H1 (cell line): ENCODE measurements around the gene MAFG. TPM values are rescaled to one million over a fixed set of nuclear protein-coding genes. Genes with fewer than 3 reads are reported as not detected.

Source experiments
- CTCF ChIA-PET: fragments of 300-600 bp; sonication (Branson Sonifier 250); formaldehyde crosslinking; loops from one replicate; lab custom pipeline; 2021; ENCODE audit not compliant: partially characterized antibody; lab: Charles Lee
- POLR2A ChIA-PET: fragments of 300-600 bp; sonication (Branson Sonifier 250); formaldehyde crosslinking; loops from one replicate; lab custom pipeline; 2021; ENCODE audit warnings: inconsistent platforms; ENCODE audit not compliant: partially characterized antibody; lab: Charles Lee
- DNase-seq, 2 experiments: peaks; one replicate each; pipeline versions ENCODE4 v3.0.0 to v3.0.0-alpha.2; 2010 to 2022; ENCODE audit warnings: low spot score in 2 of 2, low read depth in 1 of 2, mixed read lengths in 1 of 2
- FAIRE-seq: peaks from 2 replicates; lab custom pipeline; 2011; peaks lifted over from hg19 to GRCh38; lab: Jason Lieb, UNC
- H2AFZ ChIP-seq: 2 replicates; pipeline ENCODE4 v1.8.1; 2012; ENCODE audit warnings: low read length, inconsistent platforms
- H2AK5ac ChIP-seq: 2 replicates; pipeline ENCODE4 v1.6.1; 2013; ENCODE audit warnings: low read depth, low read length
- H2BK120ac ChIP-seq: replicated peaks from 2 replicates; pipeline ENCODE3; 2013; ENCODE audit warnings: low read depth, low read length, inconsistent platforms
- H2BK12ac ChIP-seq: 2 replicates; pipeline ENCODE4 v1.6.1; 2013; ENCODE audit warnings: low read depth, low read length
- H2BK15ac ChIP-seq: 2 replicates; pipeline ENCODE4 v1.6.1; 2013; ENCODE audit warnings: low read length
- H2BK20ac ChIP-seq: 2 replicates; pipeline ENCODE4 v1.6.1; 2013; ENCODE audit warnings: low read length
- H2BK5ac ChIP-seq: 2 replicates; pipeline ENCODE4 v1.6.1; 2013; ENCODE audit warnings: low read depth, low read length
- H3K14ac ChIP-seq: 2 replicates; pipeline ENCODE4 v1.6.1; 2013; ENCODE audit warnings: inconsistent platforms; ENCODE audit not compliant: insufficient read length
- H3K18ac ChIP-seq: 2 replicates; pipeline ENCODE4 v1.6.1; 2013; ENCODE audit warnings: low read length; ENCODE audit errors: extremely low read depth
- H3K23ac ChIP-seq: 2 replicates; pipeline ENCODE4 v1.6.1; 2013; ENCODE audit warnings: inconsistent platforms; ENCODE audit not compliant: insufficient read length
- H3K23me2 ChIP-seq: 2 replicates; pipeline ENCODE4 v1.6.1; 2013; ENCODE audit warnings: low read depth, low read length
- H3K27ac ChIP-seq: 2 replicates; pipeline ENCODE4 v1.6.1; 2011; ENCODE audit warnings: low read depth, low read length, inconsistent platforms
- H3K27me3 ChIP-seq, 4 experiments: replicated peaks in 1 of 4; 1 replicate in 1 of 4; 2 replicates in 3 of 4; pipeline versions ENCODE4 v1.6.1 to v1.8.1; 2011 to 2013; ENCODE audit warnings: low read length in 3 of 4, mild to moderate bottlenecking in 3 of 4, inconsistent platforms in 2 of 4, mixed read lengths in 2 of 4, moderate library complexity in 1 of 4; ENCODE audit not compliant: control insufficient read depth in 3 of 4, insufficient read depth in 3 of 4; ENCODE audit errors: extremely low read depth in 1 of 4
- H3K36me3 ChIP-seq, 4 experiments: 2 replicates each; pipeline versions ENCODE4 v1.6.1 to v1.8.1; 2011 to 2013; ENCODE audit warnings: mild to moderate bottlenecking in 4 of 4, low read length in 3 of 4, moderate library complexity in 2 of 4, control low read depth in 1 of 4, inconsistent platforms in 1 of 4; ENCODE audit not compliant: insufficient read depth in 4 of 4, control insufficient read depth in 2 of 4
- H3K4ac ChIP-seq: replicated peaks from 2 replicates; pipeline ENCODE3; 2013; ENCODE audit warnings: low read length, low read depth, mixed read lengths, inconsistent platforms; ENCODE audit not compliant: insufficient read length
- H3K4me1 ChIP-seq, 4 experiments: replicated peaks in 1 of 4; 1 replicate in 1 of 4; 2 replicates in 3 of 4; pipeline versions ENCODE4 v1.6.1 to v1.8.1; 2011 to 2013; ENCODE audit warnings: low read length in 3 of 4, inconsistent platforms in 2 of 4, mixed read lengths in 1 of 4; ENCODE audit not compliant: insufficient read depth in 4 of 4, control insufficient read depth in 3 of 4
- H3K4me2 ChIP-seq, 2 experiments: 2 replicates each; pipeline versions ENCODE4 v1.6.1 to v1.8.1; 2011 to 2013; ENCODE audit warnings: low read depth in 2 of 2, low read length in 2 of 2, control low read depth in 1 of 2, inconsistent platforms in 1 of 2, mild to moderate bottlenecking in 1 of 2; ENCODE audit not compliant: insufficient read depth in 1 of 2
- H3K4me3 ChIP-seq, 4 experiments: fragments of 200-600, 300-600 bp in 1 of 4; sonication (generic), shearing (Covaris generic), sonication (Bioruptor Twin) in 1 of 4; 2 replicates each; pipeline versions ENCODE4 v1.5.1 to v1.8.1; 2011 to 2016; ENCODE audit warnings: low read length in 4 of 4, low read depth in 3 of 4, control low read depth in 2 of 4, inconsistent platforms in 2 of 4, mild to moderate bottlenecking in 2 of 4, mixed read lengths in 1 of 4, moderate library complexity in 1 of 4; ENCODE audit not compliant: insufficient read depth in 2 of 4; ENCODE audit errors: extremely low read depth in 1 of 4
- H3K56ac ChIP-seq: replicated peaks from 2 replicates; pipeline ENCODE3; 2013; ENCODE audit warnings: low read depth, mild to moderate bottlenecking, mixed read lengths, low read length, inconsistent platforms; ENCODE audit not compliant: insufficient read length
- H3K79me1 ChIP-seq: 2 replicates; pipeline ENCODE4 v1.6.1; 2013; ENCODE audit warnings: low read depth, low read length, control low read depth
- H3K79me2 ChIP-seq, 2 experiments: 2 replicates each; pipeline versions ENCODE4 v1.6.1 to v1.8.1; 2012 to 2013; ENCODE audit warnings: low read length in 2 of 2, mild to moderate bottlenecking in 2 of 2, inconsistent platforms in 1 of 2; ENCODE audit not compliant: insufficient read depth in 2 of 2, control insufficient read depth in 1 of 2
- H3K9ac ChIP-seq, 4 experiments: replicated peaks in 1 of 4; 1 replicate in 1 of 4; 2 replicates in 3 of 4; pipeline versions ENCODE4 v1.6.1 to v1.8.1; 2011 to 2013; ENCODE audit warnings: low read depth in 3 of 4, low read length in 3 of 4, control low read depth in 2 of 4, mild to moderate bottlenecking in 2 of 4, moderate library complexity in 2 of 4, inconsistent platforms in 1 of 4; ENCODE audit errors: extremely low read depth in 1 of 4
- H3K9me3 ChIP-seq, 2 experiments: 2 replicates each; pipeline versions ENCODE4 v1.6.1 to v1.8.1; 2012 to 2013; ENCODE audit warnings: mild to moderate bottlenecking in 2 of 2, moderate library complexity in 2 of 2, control low read depth in 1 of 2, inconsistent platforms in 1 of 2, low read depth in 1 of 2, low read length in 1 of 2, mixed read lengths in 1 of 2; ENCODE audit not compliant: insufficient read depth in 2 of 2
- H4K20me1 ChIP-seq, 2 experiments: replicated peaks in 1 of 2; 2 replicates each; pipeline versions ENCODE3 to v1.8.1; 2011 to 2013; ENCODE audit warnings: inconsistent platforms in 2 of 2, low read length in 2 of 2, mild to moderate bottlenecking in 1 of 2; ENCODE audit not compliant: insufficient read depth in 2 of 2, control insufficient read depth in 1 of 2
- H4K5ac ChIP-seq: 2 replicates; pipeline ENCODE4 v1.6.1; 2013; ENCODE audit warnings: low read length, low read depth, mixed read lengths, inconsistent platforms; ENCODE audit not compliant: insufficient read length
- H4K8ac ChIP-seq: 2 replicates; pipeline ENCODE4 v1.8.0; 2013; ENCODE audit warnings: mild to moderate bottlenecking, moderate library complexity, low read length, inconsistent platforms; ENCODE audit not compliant: insufficient read depth; ENCODE audit errors: extremely low read depth
- H4K91ac ChIP-seq: replicated peaks from 2 replicates; pipeline ENCODE3; 2013; ENCODE audit warnings: low read length, mixed read lengths, inconsistent platforms; ENCODE audit not compliant: insufficient read length
- BACH1 ChIP-seq: IDR thresholded peaks from 2 replicates; pipeline ENCODE4 v1.6.1; 2012; ENCODE audit warnings: low read length, improper control_type of control experiment
- GTF2F1 ChIP-seq: IDR thresholded peaks from 2 replicates; pipeline ENCODE4 v1.6.1; 2012; ENCODE audit warnings: low read depth, low read length, improper control_type of control experiment, borderline replicate concordance
- SIN3A ChIP-seq, 2 experiments: IDR thresholded peaks in 1 of 2; conservative IDR thresholded peaks in 1 of 2; 2 replicates each; pipeline ENCODE4 v1.6.1; 2011 to 2012; ENCODE audit warnings: low read length in 2 of 2, improper control_type of control experiment in 1 of 2, low read depth in 1 of 2, mild to moderate bottlenecking in 1 of 2
- SIRT6 ChIP-seq: IDR thresholded peaks from one replicate; pipeline ENCODE4 v1.7.1; 2012; ENCODE audit warnings: low read length, inconsistent platforms
- TBP ChIP-seq: IDR thresholded peaks from 2 replicates; pipeline ENCODE4 v1.6.1; 2011; ENCODE audit warnings: low read depth, low read length, improper control_type of control experiment
- WGBS, 2 experiments: shearing (Covaris generic) in 1 of 2; methylation state at CpG; one replicate each; pipeline versions ENCODE4 v1.1.6 to v1.1.7; 2013 to 2015; ENCODE audit warnings: low lambda C conversion rate in 2 of 2, mixed read lengths in 2 of 2, inconsistent platforms in 1 of 2, low coverage in 1 of 2, missing lambda C conversion rate in 1 of 2; ENCODE audit not compliant: insufficient replicate concordance in 2 of 2, insufficient coverage in 1 of 2, insufficient read length in 1 of 2; ENCODE audit errors: extremely low coverage in 1 of 2, missing lambda C conversion rate in 1 of 2; 5-methylcytosine and 5-hydroxymethylcytosine counted together
- polyA plus RNA-seq, 7 experiments: library from polyadenylated mRNA; depleted of rRNA in 3 of 7; stranded (reverse) in 5 of 7; unstranded in 2 of 7; fragments of >200 nt in 5 of 7; fragments of 200-250 nt in 2 of 7; gene quantifications; 1 replicate in 5 of 7; 2 replicates in 1 of 7; 4 replicates in 1 of 7; pipeline versions ENCODE4 v1.2.1 to v1.2.3, GENCODE V29; 2011 to 2013; ENCODE audit warnings: missing spikeins in 2 of 7, mixed read lengths in 2 of 7
- total RNA-seq: library from RNA; stranded (reverse); fragmentation: NEBNext Ultra II Directional; extraction: Animal tissue kit (Norgen Biotek cat#: 25700); gene quantifications from 2 replicates; pipeline ENCODE4 v1.2.1, GENCODE V29; 2021
- TF ChIP-seq, protein P1 (sequence below): IDR thresholded peaks from 2 replicates; pipeline ENCODE4 v1.6.1; 2012; ENCODE audit warnings: inconsistent platforms

Gene MAFG
- total and polyA plus RNA-seq, 2 of the 8 experiments (the other 6 are each of a cell fraction or from before 2014, with no cell fraction given) = 25.5 to 26.9 TPM

DNA sequence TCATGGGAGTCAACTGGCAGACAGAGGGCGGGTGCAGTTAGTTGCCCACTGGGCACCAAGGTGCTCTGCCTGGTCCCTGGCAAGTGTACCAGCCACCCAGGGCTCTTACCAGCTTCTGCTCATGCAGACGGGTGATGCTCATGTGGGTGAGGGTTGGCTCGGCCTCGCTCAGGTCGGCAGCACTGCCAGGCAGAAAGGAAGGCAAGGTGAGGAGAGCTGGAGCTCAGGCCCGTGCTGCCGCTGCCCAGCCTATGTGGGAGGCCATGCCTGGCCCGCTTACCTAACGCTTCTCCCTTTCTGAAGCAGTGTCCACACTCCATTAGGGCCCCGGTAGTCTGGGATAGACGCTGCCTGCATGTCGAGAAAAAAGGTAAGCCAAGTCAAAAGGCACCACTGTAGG is 12.2 kb downstream of the MAFG start:
- no peak overlapping the region for H3K18ac ChIP-seq
- H3K79me2 ChIP-seq = peaks cover 0 to 26% of the 10 kb centered on the region in 2 experiments; a peak in 2 of 4 replicates
- H3K4ac ChIP-seq = no peak overlapping the region
- H4K91ac ChIP-seq = no peak overlapping the region
- no peak overlapping the region for H2BK12ac ChIP-seq
- no peak overlapping the region for H2BK120ac ChIP-seq
- H3K4me3 ChIP-seq = no peak overlapping the region
- no peak overlapping the region for H2BK20ac ChIP-seq
- H3K36me3 ChIP-seq = peaks cover 8 to 28% (median 23%) of the 10 kb centered on the region in 4 experiments
- no peak overlapping the region for H3K27ac ChIP-seq
- no peak overlapping the region; the same call in 1 of the 2 replicates for H2BK5ac ChIP-seq
- peaks cover 9% of the 10 kb centered on the region for H3K79me1 ChIP-seq
- DNase-seq (no peak), FAIRE-seq (no peak)
- no peak overlapping the region for H2BK15ac ChIP-seq
- 89% methylated on average over 12 of the region's 12 CpGs; no CpG with 5 or more reads in 1 of the 2 experiments for WGBS, 2 experiments
- H3K14ac ChIP-seq = no peak overlapping the region
- no peak overlapping the region for H3K9ac ChIP-seq
- no peaks in the 10 kb centered on the region; a peak in 1 of 7 replicates for H3K27me3 ChIP-seq
- CTCF ChIA-PET = interaction anchor here (1.2 to 2.8 kb wide), 4 partner anchors 9 to 122 kb away, joined by 3 to 12 read pairs (median 4); partner anchors contain the start of genes DCXR and MAFG
- no peak overlapping the region for H3K4me2 ChIP-seq
- peaks cover 0 to 13% (median 4%) of the 10 kb centered on the region in 4 experiments; a peak in 6 of 7 replicates for H3K4me1 ChIP-seq
- H3K23ac ChIP-seq = no peak overlapping the region
- H2AK5ac ChIP-seq = no peak overlapping the region
- peaks cover 8 to 38% of the 10 kb centered on the region in 2 experiments for H4K20me1 ChIP-seq
- no peak overlapping the region for H4K5ac ChIP-seq
- no peaks in the 10 kb centered on the region for H3K9me3 ChIP-seq
- POLR2A ChIA-PET = interaction anchor here (0.9 to 8.7 kb wide), 4 partner anchors 10 to 48 kb away, joined by 3 to 135 read pairs (median 4); partner anchors contain the start of genes MAFG and PYCR1
- H4K8ac ChIP-seq = no peak overlapping the region
- no peak overlapping the region for H2AFZ ChIP-seq
- no peak overlapping the region for H3K56ac ChIP-seq
- peaks cover 9% of the 10 kb centered on the region for H3K23me2 ChIP-seq
- TF ChIP-seq, protein P1, sequence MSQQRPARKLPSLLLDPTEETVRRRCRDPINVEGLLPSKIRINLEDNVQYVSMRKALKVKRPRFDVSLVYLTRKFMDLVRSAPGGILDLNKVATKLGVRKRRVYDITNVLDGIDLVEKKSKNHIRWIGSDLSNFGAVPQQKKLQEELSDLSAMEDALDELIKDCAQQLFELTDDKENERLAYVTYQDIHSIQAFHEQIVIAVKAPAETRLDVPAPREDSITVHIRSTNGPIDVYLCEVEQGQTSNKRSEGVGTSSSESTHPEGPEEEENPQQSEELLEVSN = no peak
- no peak for TF ChIP-seq TBP
- no peak for TF ChIP-seq SIN3A (conservative IDR thresholded peaks at IDR 0.05 in 1 of 2, IDR thresholded peaks at IDR 0.05 in 1 of 2; ENCODE audit: low read depth in 1 of 2, low read length in 2 of 2)
- no peak for TF ChIP-seq BACH1
- TF ChIP-seq SIRT6 = no peak
- no peak for TF ChIP-seq GTF2F1
